Measurements from ENCODE around the gene CERS6. TPM values are rescaled to one million over a fixed set of nuclear protein-coding genes. Genes with fewer than 3 reads are reported as not detected.

Gene CERS6
- polyA plus RNA-seq, 4 donors: 47.1 to 61.1 (median 57.5) TPM

- no peak for DNase-seq (ENCODE audit: low read depth in 4 of 4, low spot score in 3 of 4)
Observed at GRCh38 chr2:168814046-168814445, 358.0 kb downstream of the CERS6 start.

- no peak for DNase-seq (ENCODE audit: low read depth in 4 of 4, low spot score in 3 of 4)
Observed at GRCh38 chr2:168814939-168815907, 359.2 kb downstream of the CERS6 start.

- no peak for DNase-seq (ENCODE audit: low read depth in 4 of 4, low spot score in 3 of 4)
Observed at GRCh38 chr2:168816369-168816768, 360.3 kb downstream of the CERS6 start.

DNA sequence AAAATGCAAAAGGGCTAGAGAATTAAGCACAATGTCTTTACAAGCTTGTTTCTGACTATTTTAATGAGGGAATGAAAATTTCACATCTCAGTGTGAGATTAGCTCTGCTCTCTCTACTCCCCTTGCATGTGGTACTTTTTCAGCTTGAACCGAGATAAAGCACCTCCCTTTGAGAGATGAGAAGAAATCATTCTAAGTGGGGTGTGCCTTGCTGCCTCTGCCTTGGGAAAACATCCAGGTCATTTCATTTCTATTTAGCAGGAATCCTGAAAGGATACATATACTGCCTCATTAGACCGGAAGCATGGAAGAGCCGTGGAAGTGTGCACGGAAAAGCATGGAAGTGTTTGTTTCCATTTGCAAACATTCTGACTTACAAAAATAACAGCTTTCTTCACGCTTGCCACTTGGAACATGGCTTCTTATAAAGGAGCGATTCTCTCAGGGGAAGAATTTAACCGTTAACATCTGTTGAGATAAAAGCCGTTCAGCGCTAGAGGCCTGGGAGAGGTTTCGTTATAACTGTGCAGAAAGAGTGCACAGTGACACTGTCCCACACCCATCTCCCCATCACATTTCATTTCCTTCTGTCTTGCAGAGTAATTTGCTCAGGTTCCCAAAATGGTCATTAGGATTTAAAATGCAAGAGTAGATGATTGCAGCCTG lies 363.1 kb downstream of the CERS6 start:
- DNase-seq (ENCODE audit: low read depth in 4 of 4, low spot score in 3 of 4): no peak

- no peak for DNase-seq (ENCODE audit: low read depth in 4 of 4, low spot score in 3 of 4)
Observed at GRCh38 chr2:168819829-168820489, 363.9 kb downstream of the CERS6 start.

GRCh38 chr2:168821577-168821976 lies 365.5 kb downstream of the CERS6 start:
- DNase-seq (ENCODE audit: low read depth in 4 of 4, low spot score in 3 of 4): no peak

DNA sequence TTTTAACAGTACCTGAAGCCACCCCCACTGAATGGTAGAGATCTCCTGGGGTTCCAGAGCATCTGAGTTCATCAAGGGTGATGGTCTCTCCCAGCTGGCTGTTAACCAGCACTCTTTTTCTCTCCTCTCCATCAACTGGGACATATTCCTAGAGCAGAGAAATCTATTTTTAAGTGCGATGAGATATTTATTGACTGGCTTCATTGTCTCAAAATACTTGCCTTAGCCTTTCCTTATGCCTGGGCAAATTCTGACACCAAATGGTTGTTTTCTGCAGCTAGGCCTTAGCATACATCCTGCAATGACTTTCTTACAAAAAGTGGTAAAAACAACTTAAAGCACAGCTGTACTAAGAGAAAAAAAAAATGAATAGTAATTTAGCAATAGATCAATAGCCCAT lies 365.9 kb downstream of the CERS6 start:
- DNase-seq (ENCODE audit: low read depth in 4 of 4, low spot score in 3 of 4): no peak

Other genes starting within 250 kb of the CERS6 start
- gene STK39, start 208.7 kb upstream of the CERS6 start, polyA plus RNA-seq (ENCODE audit: insufficient read length in 4 of 4): 10 to 100 TPM; 31.2 to 39.8 (median 38.6) TPM

All from right renal pelvis (tissue), 4 donors.